Gastrocnemius medialis (tissue), 4 donors: Measurements from ENCODE around the gene OCA2.

Source experiments
- POLR2A ChIP-seq, 2 donors: fragments of 450-650 bp; IDR thresholded peaks; one replicate each; pipeline ENCODE4 v1.6.1; 2017; ENCODE audit warnings: antibody characterized with exemption in 2 of 2, mild to moderate bottlenecking in 2 of 2, moderate library complexity in 2 of 2
- TF ChIP-seq, protein P1 (sequence below), 5 experiments: fragments of 450-650 bp in 3 of 5; fragments of 200-600 bp in 2 of 5; sonication (generic) in 2 of 5; IDR thresholded peaks in 4 of 5; conservative IDR thresholded peaks in 1 of 5; 1 replicate in 4 of 5; 2 replicates in 1 of 5; pipeline ENCODE4 v1.5.1; 2016 to 2019; ENCODE audit warnings: antibody characterized with exemption in 5 of 5, mild to moderate bottlenecking in 3 of 5, moderate library complexity in 3 of 5

GRCh38 chr15:28133281-28133680 is 34.2 kb upstream of the OCA2 start:
- TF ChIP-seq, protein P1, sequence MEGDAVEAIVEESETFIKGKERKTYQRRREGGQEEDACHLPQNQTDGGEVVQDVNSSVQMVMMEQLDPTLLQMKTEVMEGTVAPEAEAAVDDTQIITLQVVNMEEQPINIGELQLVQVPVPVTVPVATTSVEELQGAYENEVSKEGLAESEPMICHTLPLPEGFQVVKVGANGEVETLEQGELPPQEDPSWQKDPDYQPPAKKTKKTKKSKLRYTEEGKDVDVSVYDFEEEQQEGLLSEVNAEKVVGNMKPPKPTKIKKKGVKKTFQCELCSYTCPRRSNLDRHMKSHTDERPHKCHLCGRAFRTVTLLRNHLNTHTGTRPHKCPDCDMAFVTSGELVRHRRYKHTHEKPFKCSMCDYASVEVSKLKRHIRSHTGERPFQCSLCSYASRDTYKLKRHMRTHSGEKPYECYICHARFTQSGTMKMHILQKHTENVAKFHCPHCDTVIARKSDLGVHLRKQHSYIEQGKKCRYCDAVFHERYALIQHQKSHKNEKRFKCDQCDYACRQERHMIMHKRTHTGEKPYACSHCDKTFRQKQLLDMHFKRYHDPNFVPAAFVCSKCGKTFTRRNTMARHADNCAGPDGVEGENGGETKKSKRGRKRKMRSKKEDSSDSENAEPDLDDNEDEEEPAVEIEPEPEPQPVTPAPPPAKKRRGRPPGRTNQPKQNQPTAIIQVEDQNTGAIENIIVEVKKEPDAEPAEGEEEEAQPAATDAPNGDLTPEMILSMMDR (IDR thresholded peaks at IDR 0.05 in 4 of 5, conservative IDR thresholded peaks at IDR 0.05 in 1 of 5): no peak
- no peak for TF ChIP-seq POLR2A (IDR thresholded peaks at IDR 0.05)
